ENCODE results near the gene NAGLU.

The NAGLU gene

GRCh38 chr17:42536048-42536371 is at the start of gene NAGLU:
Gene NAGLU (plus strand): TSS chr17:42536241. CDS start chr17:42536273, 32 bp downstream.
- TF ChIP-seq CTCF (IDR thresholded peaks at IDR 0.05; ENCODE audit: borderline replicate concordance, insufficient read depth, low read depth, low read length) = no peak
- H3K4me3 ChIP-seq (ENCODE audit: low read depth, low read length) = peak within 1 kb of the TSS; percentile 52

GRCh38 chr17:42488032-42488431 is 48.0 kb upstream of the NAGLU start:
- no peak for TF ChIP-seq CTCF (IDR thresholded peaks at IDR 0.05; ENCODE audit: borderline replicate concordance, insufficient read depth, low read depth, low read length)
- H3K4me3 ChIP-seq (ENCODE audit: low read depth, low read length) = no peak overlapping the region

DNA sequence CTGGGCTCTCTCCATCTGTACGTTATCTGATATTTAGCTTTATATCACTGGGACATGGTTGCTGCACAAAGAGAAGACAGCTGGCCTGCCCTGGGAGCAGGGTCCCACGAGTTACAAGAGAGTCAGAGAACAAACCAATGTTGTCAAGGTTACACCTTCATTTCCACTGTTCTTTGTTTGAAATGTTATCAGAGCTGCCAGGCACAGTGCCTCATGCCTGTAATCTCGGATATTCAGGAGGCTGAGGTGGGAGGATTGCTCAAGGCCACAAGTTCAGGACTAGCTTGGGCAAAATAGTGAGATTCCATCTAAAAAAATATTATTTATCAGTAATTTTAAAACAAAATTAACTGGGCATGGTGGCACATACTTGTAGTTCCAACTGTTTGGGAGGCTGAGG is 42.7 kb upstream of the NAGLU start:
- no peak overlapping the region for H3K4me3 ChIP-seq (ENCODE audit: low read depth, low read length)
- TF ChIP-seq CTCF (IDR thresholded peaks at IDR 0.05; ENCODE audit: borderline replicate concordance, insufficient read depth, low read depth, low read length) = no peak

DNA sequence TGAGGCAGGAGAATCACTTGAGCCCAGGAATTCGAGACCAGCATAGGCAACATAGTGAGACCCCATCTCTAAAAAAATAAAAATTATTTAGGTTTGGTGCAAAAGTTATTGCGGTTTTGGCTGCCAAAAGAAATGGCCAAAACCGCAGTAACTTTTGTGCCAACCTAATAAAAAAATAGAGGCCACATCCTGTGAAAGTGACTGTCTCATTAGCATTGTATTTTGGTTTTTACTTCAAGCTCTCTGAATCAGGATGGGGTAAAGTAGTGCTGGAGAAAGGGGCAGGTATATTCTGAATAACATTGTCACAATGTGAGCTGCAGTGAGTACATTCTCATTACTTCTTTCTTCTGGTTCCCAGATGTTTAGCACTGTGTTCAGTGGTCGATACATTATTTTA is 41.4 kb upstream of the NAGLU start:
- no peak for TF ChIP-seq CTCF (IDR thresholded peaks at IDR 0.05; ENCODE audit: borderline replicate concordance, insufficient read depth, low read depth, low read length)
- H3K4me3 ChIP-seq (ENCODE audit: low read depth, low read length) = no peak overlapping the region

GRCh38 chr17:42498828-42499227 is 37.2 kb upstream of the NAGLU start:
- no peak for TF ChIP-seq CTCF (IDR thresholded peaks at IDR 0.05; ENCODE audit: borderline replicate concordance, insufficient read depth, low read depth, low read length)
- no peak overlapping the region for H3K4me3 ChIP-seq (ENCODE audit: low read depth, low read length)

- H3K4me3 ChIP-seq (ENCODE audit: low read depth, low read length) = no peak overlapping the region
- TF ChIP-seq CTCF (IDR thresholded peaks at IDR 0.05; ENCODE audit: borderline replicate concordance, insufficient read depth, low read depth, low read length) = no peak
Measured at GRCh38 chr17:42502091-42502490, 34.0 kb upstream of the NAGLU start.

GRCh38 chr17:42502926-42503325 is 33.1 kb upstream of the NAGLU start:
- no peak for TF ChIP-seq CTCF (IDR thresholded peaks at IDR 0.05; ENCODE audit: borderline replicate concordance, insufficient read depth, low read depth, low read length)
- H3K4me3 ChIP-seq (ENCODE audit: low read depth, low read length) = no peak overlapping the region

Data from GM12875 (cell line).